Smooth muscle cell (in vitro differentiated cells): ENCODE results near the gene TMEM229B. TPM values are rescaled to one million over a fixed set of nuclear protein-coding genes. Genes with fewer than 3 reads are reported as not detected.

Source experiments
- DNase-seq: peaks from one replicate; lab custom pipeline; 2025; ENCODE audit not compliant: unreplicated experiment; lab: John Stamatoyannopoulos, UW
- H2AFZ ChIP-seq: fragments of 200-600 bp; sonication (generic); 2 replicates; pipeline ENCODE4 v1.6.0; 2016; ENCODE audit warnings: antibody characterized with exemption, low read depth, mild to moderate bottlenecking
- H3F3A ChIP-seq: fragments of 200-600 bp; sonication (generic); 2 replicates; pipeline ENCODE4 v1.6.0; 2017; ENCODE audit warnings: antibody characterized with exemption, low read depth
- H3K27ac ChIP-seq: fragments of 200-600 bp; sonication (generic); 2 replicates; pipeline ENCODE4 v1.5.1; 2016; ENCODE audit warnings: low read depth, mild to moderate bottlenecking
- H3K27me3 ChIP-seq: fragments of 200-600 bp; sonication (generic); 2 replicates; pipeline ENCODE4 v1.6.1; 2016; ENCODE audit warnings: low read depth, mild to moderate bottlenecking
- H3K36me3 ChIP-seq: fragments of 200-600 bp; sonication (generic); 2 replicates; pipeline ENCODE4 v1.5.1; 2016; ENCODE audit warnings: low read depth
- H3K4me1 ChIP-seq: fragments of 200-600 bp; sonication (generic); 2 replicates; pipeline ENCODE4 v1.5.1; 2016; ENCODE audit warnings: low read depth
- H3K4me2 ChIP-seq: fragments of 200-600 bp; sonication (generic); 2 replicates; pipeline ENCODE4 v1.6.0; 2016; ENCODE audit warnings: mild to moderate bottlenecking
- H3K4me3 ChIP-seq: fragments of 200-600 bp; sonication (generic); 2 replicates; pipeline ENCODE4 v1.5.1; 2016; ENCODE audit warnings: mild to moderate bottlenecking
- H3K79me2 ChIP-seq: fragments of 200-600 bp; sonication (generic); 2 replicates; pipeline ENCODE4 v1.6.0; 2016; ENCODE audit warnings: low read depth, mild to moderate bottlenecking
- H3K9ac ChIP-seq: fragments of 200-600 bp; sonication (generic); 2 replicates; pipeline ENCODE4 v1.6.0; 2016; ENCODE audit warnings: low read depth
- H3K9me3 ChIP-seq: fragments of 200-600 bp; sonication (generic); replicated peaks from 2 replicates; pipeline ENCODE4 v1.5.1; 2016; ENCODE audit warnings: low read depth
- H4K20me1 ChIP-seq: fragments of 200-600 bp; sonication (generic); 2 replicates; pipeline ENCODE4 v1.6.0; 2016; ENCODE audit warnings: low read depth
- CTCF ChIP-seq: fragments of 200-600 bp; sonication (generic); IDR thresholded peaks from 2 replicates; pipeline ENCODE4 v1.5.1; 2017; ENCODE audit warnings: borderline replicate concordance, mild to moderate bottlenecking, antibody characterized with exemption; ENCODE audit not compliant: insufficient read depth, poor library complexity, severe bottlenecking
- WGBS: methylation state at CpG from one replicate; pipeline ENCODE4 v1.1.7; 2016; ENCODE audit warnings: low lambda C conversion rate; 5-methylcytosine and 5-hydroxymethylcytosine counted together
- polyA plus RNA-seq: library from polyadenylated mRNA; unstranded; fragments of >200 nt; fragmentation: Nextera tagmentation; extraction: Ambion mirVana; gene quantifications from 2 replicates; pipeline ENCODE4 v1.2.1, GENCODE V29; 2016
- total RNA-seq: library from RNA; depleted of rRNA; stranded (reverse); fragments of >200 nt; gene quantifications from 2 replicates; pipeline ENCODE4 v1.2.3, GENCODE V29; 2014

Gene TMEM229B
- total and polyA plus RNA-seq, 2 experiments from 2014 or later = 0.22 to 0.49 TPM

- DNase-seq = peak; percentile 18
- Histone ChIP-seq H3K27me3 (no peaks in the 10 kb centered on the region), H3K9me3 (no peaks in the 10 kb centered on the region), H3K36me3 (no peaks in the 10 kb centered on the region), H3K4me1 (no peaks in the 10 kb centered on the region), H3K9ac (no peak overlapping the region), H4K20me1 (no peaks in the 10 kb centered on the region), H3F3A (no peaks in the 10 kb centered on the region), H3K79me2 (no peaks in the 10 kb centered on the region), H3K4me3 (no peak overlapping the region), H2AFZ (peak overlapping the region; percentile 84), H3K4me2 (peak overlapping the region; percentile 54), H3K27ac (no peak overlapping the region)
- 31% methylated on average over 30 of the region's 30 CpGs for WGBS
- peak; percentile 74 for TF ChIP-seq CTCF
Measured at GRCh38 chr14:67426983-67427606, 61.4 kb downstream of the TMEM229B start.

- H2AFZ ChIP-seq = no peak overlapping the region
- no peaks in the 10 kb centered on the region for H3K9me3 ChIP-seq
- no peaks in the 10 kb centered on the region for H3K36me3 ChIP-seq
- no peaks in the 10 kb centered on the region for H3K79me2 ChIP-seq
- TF ChIP-seq CTCF = no peak
- no peaks in the 10 kb centered on the region for H3K4me1 ChIP-seq
- H3K4me3 ChIP-seq = no peak overlapping the region
- DNase-seq = no peak
- no peak overlapping the region for H3K4me2 ChIP-seq
- H3F3A ChIP-seq = no peaks in the 10 kb centered on the region
- no peaks in the 10 kb centered on the region for H4K20me1 ChIP-seq
- no peak overlapping the region for H3K9ac ChIP-seq
- WGBS = 93% methylated on average over 8 of the region's 8 CpGs
- H3K27me3 ChIP-seq = no peaks in the 10 kb centered on the region
- no peak overlapping the region for H3K27ac ChIP-seq
Measured at GRCh38 chr14:67426161-67426560, 62.4 kb downstream of the TMEM229B start.

GRCh38 chr14:67425608-67426007 lies 62.9 kb downstream of the TMEM229B start:
- no peaks in the 10 kb centered on the region for H3K9me3 ChIP-seq
- no peaks in the 10 kb centered on the region for H3K36me3 ChIP-seq
- no peaks in the 10 kb centered on the region for H3K27me3 ChIP-seq
- no peaks in the 10 kb centered on the region for H3F3A ChIP-seq
- H3K4me3 ChIP-seq = no peak overlapping the region
- H4K20me1 ChIP-seq = no peaks in the 10 kb centered on the region
- H2AFZ ChIP-seq = no peak overlapping the region
- H3K9ac ChIP-seq = no peak overlapping the region
- no peaks in the 10 kb centered on the region for H3K4me1 ChIP-seq
- TF ChIP-seq CTCF = no peak
- no peak overlapping the region for H3K4me2 ChIP-seq
- H3K27ac ChIP-seq = no peak overlapping the region
- H3K79me2 ChIP-seq = no peaks in the 10 kb centered on the region
- DNase-seq = no peak
- 86% methylated on average over 4 of the region's 4 CpGs for WGBS

GRCh38 chr14:67424539-67424938 lies 64.0 kb downstream of the TMEM229B start:
- Histone ChIP-seq H3K4me1 (no peaks in the 10 kb centered on the region), H3K9me3 (no peaks in the 10 kb centered on the region), H3F3A (no peaks in the 10 kb centered on the region), H3K4me2 (no peak overlapping the region), H3K36me3 (no peaks in the 10 kb centered on the region), H3K27me3 (no peaks in the 10 kb centered on the region), H2AFZ (no peak overlapping the region), H3K27ac (no peak overlapping the region), H4K20me1 (no peaks in the 10 kb centered on the region), H3K9ac (no peak overlapping the region), H3K4me3 (no peak overlapping the region), H3K79me2 (no peaks in the 10 kb centered on the region)
- DNase-seq = no peak
- WGBS = 89% methylated on average over 3 of the region's 3 CpGs
- TF ChIP-seq CTCF = no peak
